Liver (tissue), 3 donors: ENCODE results near the gene KIAA1143.

ENCODE experiments used
- CTCF ChIP-seq: fragments of 150-350 bp; IDR thresholded peaks from 2 replicates; pipeline ENCODE4 v1.5.1; 2017; ENCODE audit warnings: improper control_type of control experiment, low read depth, low read length; ENCODE audit not compliant: missing input control
- EGR1 ChIP-seq, 2 donors: IDR thresholded peaks; 2 replicates each; pipeline ENCODE4 v1.6.1; 2016 to 2018; ENCODE audit warnings: antibody characterized with exemption in 2 of 2, low read depth in 2 of 2
- MAX ChIP-seq: IDR thresholded peaks from 2 replicates; pipeline ENCODE4 v1.6.1; 2016; ENCODE audit warnings: antibody characterized with exemption
- TAF1 ChIP-seq: conservative IDR thresholded peaks from 2 replicates; pipeline ENCODE4 v1.6.1; 2016; ENCODE audit warnings: antibody characterized with exemption, mild to moderate bottlenecking
- donor health status: healthy.
- donor health status: healthy.

GRCh38 chr3:44764248-44764647 lies 2.8 kb upstream of the KIAA1143 start:
- TF ChIP-seq CTCF (no peak), TAF1 (no peak), EGR1 (IDR thresholded peaks at IDR 0.05; ENCODE audit: low read depth in 2 of 2) (no peak), MAX (no peak)
